ENCODE data around the gene ANKIB1. TPM values are rescaled to one million over a fixed set of nuclear protein-coding genes. Genes with fewer than 3 reads are reported as not detected.

The ANKIB1 gene
- total and polyA plus RNA-seq, 9 of the 15 experiments (the other 6 are each of a cell fraction or from before 2014, with no cell fraction given), result 5.9 to 25.2 (median 16.1) TPM

GRCh38 chr7:92268921-92269320 is 23.1 kb downstream of the ANKIB1 start:
- Histone ChIP-seq H3K27me3 (ENCODE audit: control insufficient read depth in 2 of 2, insufficient read depth in 2 of 2, low read length in 2 of 2) (no peaks in the 10 kb centered on the region), H3K4me2 (ENCODE audit: insufficient read depth, low read length) (no peak overlapping the region), H3K9ac (ENCODE audit: insufficient read depth in 1 of 2, low read depth in 2 of 2, low read length in 2 of 2) (no peak overlapping the region), H4K20me1 (replicated peaks; ENCODE audit: control insufficient read depth, insufficient read depth, low read length) (no peaks in the 10 kb centered on the region), H3K79me2 (ENCODE audit: control insufficient read depth, insufficient read depth, low read length) (peaks cover 22% of the 10 kb centered on the region; the same call in 1 of the 3 replicates), H3K27ac (ENCODE audit: extremely low read depth, low read depth, low read length) (no peak overlapping the region), H3K36me3 (ENCODE audit: control insufficient read depth, insufficient read depth, low read length) (no peaks in the 10 kb centered on the region), H3K9me1 (ENCODE audit: control insufficient read depth, insufficient read depth, low read length) (no peaks in the 10 kb centered on the region), H3K4me3 (no peak overlapping the region), H3K9me3 (replicated peaks; ENCODE audit: control insufficient read depth, insufficient read depth, low read depth, low read length) (no peaks in the 10 kb centered on the region), H2AFZ (ENCODE audit: low read depth, low read length) (no peak overlapping the region), H3K4me1 (replicated peaks in 1 of 2; ENCODE audit: control insufficient read depth in 2 of 2, insufficient read depth in 2 of 2, low read length in 2 of 2) (no peaks in the 10 kb centered on the region)
- CTCF ChIA-PET (ENCODE audit: low intra/inter-chr PET ratio), result no interaction called here
- BruUV-seq (replicated peaks), result no TSS peak
- POLR2A ChIA-PET, result no interaction called here
- 69% methylated on average over 1 of the region's 1 CpG for WGBS (ENCODE audit: insufficient coverage, low coverage, missing lambda C conversion rate)
- intact Hi-C loops (cut with micrococcal nuclease), result no loop called here
- FAIRE-seq (no peak), DNase-seq (ENCODE audit: extremely low read depth in 1 of 4, low spot score in 3 of 4) (no peak), ATAC-seq (no peak)
- TF ChIP-seq FIP1L1 (IDR thresholded peaks at IDR 0.05; ENCODE audit: low read depth, low read length, poor library complexity, severe bottlenecking) (no peak), CEBPG (CRISPR knock-in tag; IDR thresholded peaks at IDR 0.05) (no peak), CEBPG (tag; conservative IDR thresholded peaks at IDR 0.05 in 1 of 2, IDR thresholded peaks at IDR 0.05 in 1 of 2) (peak in 1 of 2 experiments; percentile 91; a peak in 3 of 4 replicates), CEBPB (tag; IDR thresholded peaks at IDR 0.05) (peak; percentile 74), SOX6 (IDR thresholded peaks at IDR 0.05) (no peak)
- in situ Hi-C loops (cut with MboI), result no loop called here

- H3K9me1 ChIP-seq (ENCODE audit: control insufficient read depth, insufficient read depth, low read length), result no peaks in the 10 kb centered on the region
- intact Hi-C loops (cut with micrococcal nuclease), result no loop called here
- no peak overlapping the region for H3K4me2 ChIP-seq (ENCODE audit: insufficient read depth, low read length)
- H3K27ac ChIP-seq (ENCODE audit: extremely low read depth, low read depth, low read length), result no peak overlapping the region
- H3K9me3 ChIP-seq (replicated peaks; ENCODE audit: control insufficient read depth, insufficient read depth, low read depth, low read length), result peaks cover 7% of the 10 kb centered on the region; the same call in 1 of the 2 replicates
- H3K79me2 ChIP-seq (ENCODE audit: control insufficient read depth, insufficient read depth, low read length), result peaks cover 22% of the 10 kb centered on the region; the same call in 2 of the 3 replicates
- FAIRE-seq (no peak), ATAC-seq (no peak), DNase-seq (ENCODE audit: extremely low read depth in 1 of 4, low spot score in 3 of 4) (no peak)
- TF ChIP-seq CEBPB (tag; IDR thresholded peaks at IDR 0.05), result peak; percentile 50; the same call in 1 of the 2 replicates
- no peak for TF ChIP-seq ZFP30 (CRISPR knock-in tag; IDR thresholded peaks at IDR 0.05; ENCODE audit: borderline replicate concordance)
- BruUV-seq (replicated peaks), result no TSS peak
- POLR2A ChIA-PET, result interaction anchor here (0.7 to 1.2 kb wide), 2 partner anchors 11 to 821 kb away, joined by 3 read pairs; no protein-coding TSS in a partner anchor
- 86% methylated on average over 4 of the region's 4 CpGs for WGBS (ENCODE audit: insufficient coverage, low coverage, missing lambda C conversion rate)
- CTCF ChIA-PET (ENCODE audit: low intra/inter-chr PET ratio), result no interaction called here
- no peak overlapping the region for H3K4me3 ChIP-seq
- H2AFZ ChIP-seq (ENCODE audit: low read depth, low read length), result no peak overlapping the region
- peaks cover 0 to 8% of the 10 kb centered on the region in 2 experiments; a peak in 2 of 5 replicates for H3K4me1 ChIP-seq (replicated peaks in 1 of 2; ENCODE audit: control insufficient read depth in 2 of 2, insufficient read depth in 2 of 2, low read length in 2 of 2)
- in situ Hi-C loops (cut with MboI), result no loop called here
- no peaks in the 10 kb centered on the region for H3K36me3 ChIP-seq (ENCODE audit: control insufficient read depth, insufficient read depth, low read length)
- H4K20me1 ChIP-seq (replicated peaks; ENCODE audit: control insufficient read depth, insufficient read depth, low read length), result no peaks in the 10 kb centered on the region
- no peak overlapping the region for H3K9ac ChIP-seq (ENCODE audit: insufficient read depth in 1 of 2, low read depth in 2 of 2, low read length in 2 of 2)
- no peaks in the 10 kb centered on the region for H3K27me3 ChIP-seq (ENCODE audit: control insufficient read depth in 2 of 2, insufficient read depth in 2 of 2, low read length in 2 of 2)
These were observed 29.6 kb downstream of the ANKIB1 start for GRCh38 chr7:92275327-92275726.

Measured in K562 (cell line).